Measurements from ENCODE around the gene SCYGR7.

DNA sequence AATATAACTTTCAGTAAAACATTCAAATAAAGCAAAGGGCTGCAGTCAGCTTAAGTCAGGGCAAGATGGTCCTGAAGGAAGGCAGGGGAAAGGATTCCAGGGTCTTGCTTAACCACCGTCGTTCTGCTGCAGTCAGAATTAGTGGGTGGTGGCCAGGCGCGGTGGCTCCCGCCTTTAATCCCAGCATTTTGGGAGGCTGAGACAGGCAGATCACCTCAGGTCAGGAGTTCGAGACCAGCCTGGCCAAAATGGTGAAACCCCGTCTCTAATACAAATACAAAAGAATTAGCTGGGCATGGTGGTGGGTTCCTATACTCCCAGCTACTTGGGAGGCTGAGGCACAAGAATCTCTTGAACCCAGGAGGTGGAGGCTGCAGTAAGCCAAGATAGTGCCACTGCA is 17.1 kb upstream of the SCYGR7 start:
- TF ChIP-seq, protein P1, sequence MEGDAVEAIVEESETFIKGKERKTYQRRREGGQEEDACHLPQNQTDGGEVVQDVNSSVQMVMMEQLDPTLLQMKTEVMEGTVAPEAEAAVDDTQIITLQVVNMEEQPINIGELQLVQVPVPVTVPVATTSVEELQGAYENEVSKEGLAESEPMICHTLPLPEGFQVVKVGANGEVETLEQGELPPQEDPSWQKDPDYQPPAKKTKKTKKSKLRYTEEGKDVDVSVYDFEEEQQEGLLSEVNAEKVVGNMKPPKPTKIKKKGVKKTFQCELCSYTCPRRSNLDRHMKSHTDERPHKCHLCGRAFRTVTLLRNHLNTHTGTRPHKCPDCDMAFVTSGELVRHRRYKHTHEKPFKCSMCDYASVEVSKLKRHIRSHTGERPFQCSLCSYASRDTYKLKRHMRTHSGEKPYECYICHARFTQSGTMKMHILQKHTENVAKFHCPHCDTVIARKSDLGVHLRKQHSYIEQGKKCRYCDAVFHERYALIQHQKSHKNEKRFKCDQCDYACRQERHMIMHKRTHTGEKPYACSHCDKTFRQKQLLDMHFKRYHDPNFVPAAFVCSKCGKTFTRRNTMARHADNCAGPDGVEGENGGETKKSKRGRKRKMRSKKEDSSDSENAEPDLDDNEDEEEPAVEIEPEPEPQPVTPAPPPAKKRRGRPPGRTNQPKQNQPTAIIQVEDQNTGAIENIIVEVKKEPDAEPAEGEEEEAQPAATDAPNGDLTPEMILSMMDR (conservative IDR thresholded peaks at IDR 0.05; ENCODE audit: low read length) = no peak
- TF ChIP-seq EZH2phosphoT487 (IDR thresholded peaks at IDR 0.05; ENCODE audit: borderline replicate concordance) = no peak
